ENCODE results near the gene ZNF136. TPM values are rescaled to one million over a fixed set of nuclear protein-coding genes. Genes with fewer than 3 reads are reported as not detected.

The ZNF136 gene
- total RNA-seq (ENCODE audit: unreplicated experiment) = 12.4 TPM
- long read RNA-seq, partial matches to known transcripts = 0 of 3 reads
- long read RNA-seq, other reads (novel, unspliced or antisense) = 0 of 3 reads

DNA sequence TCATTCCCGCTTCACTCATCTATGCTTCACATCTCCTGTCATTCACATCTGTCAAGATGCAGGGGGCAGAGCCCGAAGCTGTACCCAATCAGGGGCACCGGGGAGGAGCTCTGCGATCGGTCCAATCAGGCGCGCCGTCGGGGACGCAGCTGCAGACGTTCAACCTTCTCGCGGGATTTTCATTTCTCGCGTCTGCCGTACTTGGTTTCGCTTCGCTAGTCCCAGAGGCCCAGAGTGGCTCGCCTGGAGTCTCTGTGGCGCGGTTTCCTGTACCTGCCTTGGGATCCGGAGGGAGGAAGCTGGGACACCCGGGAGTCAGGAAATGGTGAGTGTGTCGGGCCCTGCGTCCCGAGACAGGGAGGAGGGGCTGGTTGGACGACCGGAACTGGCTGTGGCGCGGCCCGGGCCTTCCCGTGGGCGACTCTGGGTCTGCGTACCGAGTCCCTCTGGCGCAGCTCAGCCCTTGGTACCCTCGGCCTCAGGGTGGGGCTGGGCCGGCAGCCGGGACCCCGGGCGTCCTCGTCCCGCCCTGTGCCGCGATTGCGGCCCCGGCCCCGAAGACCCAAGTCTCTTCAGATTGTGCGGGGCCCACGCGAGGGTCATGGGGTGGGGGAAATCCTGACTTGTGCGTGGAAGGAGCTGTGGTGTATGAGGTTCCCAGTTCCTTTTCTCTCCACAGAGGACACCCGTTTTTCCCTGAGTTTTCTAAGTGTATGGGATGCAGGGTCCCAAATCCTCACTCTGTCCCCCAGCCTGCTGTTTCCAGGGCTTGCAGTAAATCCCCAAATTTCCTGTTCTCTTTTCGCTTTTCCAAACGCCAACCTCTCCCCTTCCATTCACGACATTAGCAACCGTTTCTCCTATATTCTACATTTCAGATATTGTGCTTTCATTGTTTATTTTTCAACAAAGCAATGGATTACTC, at the start of gene ZNF136:
Gene ZNF136 (plus strand): TSS at position 215 of the 925 bp plus-strand sequence. CDS start 108 bp downstream, at position 323.
- H3K9me3 Mint-ChIP-seq (ENCODE audit: unreplicated experiment) = no peaks in the 10 kb centered on the region
- no peak for TF ChIP-seq CTCF (IDR thresholded peaks at IDR 0.05; ENCODE audit: unreplicated experiment)
- peaks cover 20% of the 10 kb centered on the region for H3K4me1 Mint-ChIP-seq (ENCODE audit: unreplicated experiment)
- peak within 1 kb of the TSS; percentile 95 for H3K4me3 Mint-ChIP-seq (ENCODE audit: unreplicated experiment)
- H3K36me3 Mint-ChIP-seq (ENCODE audit: low read depth, unreplicated experiment) = peaks cover 13% of the 10 kb centered on the region
- H3K27me3 Mint-ChIP-seq (ENCODE audit: unreplicated experiment) = peaks cover 10% of the 10 kb centered on the region
- peak; percentile 92 for DNase-seq (ENCODE audit: low spot score)
- peak within 1 kb of the TSS; percentile 96 for H3K27ac Mint-ChIP-seq (ENCODE audit: unreplicated experiment)

GRCh38 chr19:12113121-12113520, 49.8 kb upstream of the ZNF136 start:
- H3K9me3 Mint-ChIP-seq (ENCODE audit: unreplicated experiment) = peaks cover 15% of the 10 kb centered on the region
- H3K36me3 Mint-ChIP-seq (ENCODE audit: low read depth, unreplicated experiment) = peaks cover 11% of the 10 kb centered on the region
- no peak for TF ChIP-seq CTCF (IDR thresholded peaks at IDR 0.05; ENCODE audit: unreplicated experiment)
- DNase-seq (ENCODE audit: low spot score) = no peak
- H3K4me3 Mint-ChIP-seq (ENCODE audit: unreplicated experiment) = no peak overlapping the region
- no peaks in the 10 kb centered on the region for H3K27me3 Mint-ChIP-seq (ENCODE audit: unreplicated experiment)
- no peaks in the 10 kb centered on the region for H3K4me1 Mint-ChIP-seq (ENCODE audit: unreplicated experiment)
- H3K27ac Mint-ChIP-seq (ENCODE audit: unreplicated experiment) = no peak overlapping the region

GRCh38 chr19:12117201-12117970, 45.5 kb upstream of the ZNF136 start:
- Mint-ChIP-seq H3K4me3 (ENCODE audit: unreplicated experiment) (no peak overlapping the region), H3K9me3 (ENCODE audit: unreplicated experiment) (peaks cover 20% of the 10 kb centered on the region), H3K27ac (ENCODE audit: unreplicated experiment) (no peak overlapping the region), H3K27me3 (ENCODE audit: unreplicated experiment) (peaks cover 3% of the 10 kb centered on the region), H3K36me3 (ENCODE audit: low read depth, unreplicated experiment) (peaks cover 11% of the 10 kb centered on the region), H3K4me1 (ENCODE audit: unreplicated experiment) (no peaks in the 10 kb centered on the region)
- DNase-seq (ENCODE audit: low spot score) = no peak
- TF ChIP-seq CTCF (IDR thresholded peaks at IDR 0.05; ENCODE audit: unreplicated experiment) = no peak

DNA sequence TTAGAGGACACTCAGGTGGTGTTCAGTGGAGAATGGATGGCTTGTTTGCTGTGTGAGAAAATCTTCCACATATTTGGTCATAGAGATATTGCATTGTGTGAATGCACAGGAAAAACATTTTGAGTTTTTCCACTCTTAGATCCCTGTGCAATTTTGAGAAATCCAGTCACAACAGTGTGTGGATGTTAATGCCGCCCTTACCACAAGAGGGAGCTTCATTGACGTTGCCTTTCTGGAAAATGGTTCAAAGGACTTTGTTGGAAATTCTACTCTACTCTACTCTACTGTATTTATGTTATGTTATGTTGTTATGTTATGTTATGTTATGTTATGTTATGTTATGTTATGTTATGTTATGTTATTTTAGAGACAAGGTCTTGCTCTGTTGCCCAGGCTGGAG, 36.2 kb upstream of the ZNF136 start:
- peaks cover 5% of the 10 kb centered on the region for H3K27me3 Mint-ChIP-seq (ENCODE audit: unreplicated experiment)
- no peaks in the 10 kb centered on the region for H3K4me1 Mint-ChIP-seq (ENCODE audit: unreplicated experiment)
- no peak overlapping the region for H3K4me3 Mint-ChIP-seq (ENCODE audit: unreplicated experiment)
- peak; percentile 43 for TF ChIP-seq CTCF (IDR thresholded peaks at IDR 0.05; ENCODE audit: unreplicated experiment)
- H3K9me3 Mint-ChIP-seq (ENCODE audit: unreplicated experiment) = peaks cover 29% of the 10 kb centered on the region
- DNase-seq (ENCODE audit: low spot score) = no peak
- H3K36me3 Mint-ChIP-seq (ENCODE audit: low read depth, unreplicated experiment) = peaks cover 24% of the 10 kb centered on the region
- H3K27ac Mint-ChIP-seq (ENCODE audit: unreplicated experiment) = no peak overlapping the region
